GM21619 (cell line): ENCODE results near the gene CDH23.

ENCODE experiments used
- ATAC-seq: cut with Tn5 transposase; IDR thresholded peaks from one replicate; pipeline ENCODE4 v1.9.1; 2021; ENCODE audit not compliant: unreplicated experiment

CDH23 gene

GRCh38 chr10:71368643-71369042 is 28.1 kb upstream of the CDH23 start:
- no peak for ATAC-seq

GRCh38 chr10:71369602-71370001 is 27.1 kb upstream of the CDH23 start:
- ATAC-seq = no peak

- no peak for ATAC-seq
Measured at GRCh38 chr10:71370031-71370430, 26.7 kb upstream of the CDH23 start.

- peak; percentile 58 for ATAC-seq
Measured at GRCh38 chr10:71371750-71372166, 25.0 kb upstream of the CDH23 start.

GRCh38 chr10:71372882-71373495 is 23.7 kb upstream of the CDH23 start:
- peak; percentile 35 for ATAC-seq

- ATAC-seq = no peak
Measured at GRCh38 chr10:71374481-71375233, 22.1 kb upstream of the CDH23 start.

GRCh38 chr10:71375952-71376351 is 20.8 kb upstream of the CDH23 start:
- ATAC-seq = no peak

GRCh38 chr10:71378336-71379117 is 18.2 kb upstream of the CDH23 start:
- ATAC-seq = no peak

- ATAC-seq = no peak
Measured at GRCh38 chr10:71379118-71379766, 17.5 kb upstream of the CDH23 start.

GRCh38 chr10:71380841-71381240 is 15.9 kb upstream of the CDH23 start:
- no peak for ATAC-seq

GRCh38 chr10:71381611-71382010 is 15.1 kb upstream of the CDH23 start:
- no peak for ATAC-seq

GRCh38 chr10:71382028-71382427 is 14.7 kb upstream of the CDH23 start:
- ATAC-seq = no peak

- ATAC-seq = no peak
Measured at GRCh38 chr10:71382757-71383156, 14.0 kb upstream of the CDH23 start.

- no peak for ATAC-seq
Measured at GRCh38 chr10:71383972-71384687, 12.6 kb upstream of the CDH23 start.

GRCh38 chr10:71388171-71388570 is 8.5 kb upstream of the CDH23 start:
- ATAC-seq = no peak

GRCh38 chr10:71388583-71389310 is 8.0 kb upstream of the CDH23 start:
- ATAC-seq = no peak

- no peak for ATAC-seq
Measured at GRCh38 chr10:71389768-71390460, 6.8 kb upstream of the CDH23 start.

GRCh38 chr10:71390461-71390835 is 6.3 kb upstream of the CDH23 start:
- ATAC-seq = no peak

- ATAC-seq = no peak
Measured at GRCh38 chr10:71390921-71391690, 5.6 kb upstream of the CDH23 start.
